ENCODE results near the gene TTC28.

Gene TTC28

DNA sequence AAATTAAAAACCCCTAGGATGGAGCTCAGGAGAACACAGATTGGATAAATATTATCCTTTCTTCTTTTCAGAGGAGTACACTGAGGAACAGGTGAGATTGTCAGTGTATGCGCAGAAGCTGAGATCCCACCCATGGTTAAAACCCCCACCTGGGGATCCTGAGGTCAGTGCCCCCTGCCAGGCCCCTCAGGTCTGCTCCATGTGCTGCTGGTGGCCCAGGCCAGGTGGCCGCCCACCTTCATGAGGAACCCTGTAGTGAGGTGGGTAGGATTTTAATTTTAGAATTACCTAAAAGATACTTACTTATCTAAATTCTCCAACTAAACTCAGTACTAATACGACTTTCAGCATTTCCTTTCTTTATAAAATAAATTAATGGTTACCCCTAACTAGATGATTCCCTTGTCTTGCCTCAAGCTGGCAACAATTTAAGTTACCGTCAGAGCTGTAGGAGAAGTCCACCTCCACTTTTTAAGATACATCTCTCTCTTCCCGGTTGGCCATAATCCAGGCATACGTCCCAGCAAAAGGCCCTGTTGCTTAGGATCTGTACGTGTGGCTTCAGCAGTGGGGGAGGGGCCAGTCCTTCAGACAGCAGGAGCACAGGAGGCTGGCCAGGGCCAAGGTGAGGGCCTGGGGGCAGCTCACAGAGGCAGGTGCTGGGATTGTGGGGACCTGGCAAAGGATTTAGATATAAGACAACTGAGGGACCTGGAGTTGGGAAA is 699.1 kb downstream of the TTC28 start:
- DNase-seq = no peak

DNA sequence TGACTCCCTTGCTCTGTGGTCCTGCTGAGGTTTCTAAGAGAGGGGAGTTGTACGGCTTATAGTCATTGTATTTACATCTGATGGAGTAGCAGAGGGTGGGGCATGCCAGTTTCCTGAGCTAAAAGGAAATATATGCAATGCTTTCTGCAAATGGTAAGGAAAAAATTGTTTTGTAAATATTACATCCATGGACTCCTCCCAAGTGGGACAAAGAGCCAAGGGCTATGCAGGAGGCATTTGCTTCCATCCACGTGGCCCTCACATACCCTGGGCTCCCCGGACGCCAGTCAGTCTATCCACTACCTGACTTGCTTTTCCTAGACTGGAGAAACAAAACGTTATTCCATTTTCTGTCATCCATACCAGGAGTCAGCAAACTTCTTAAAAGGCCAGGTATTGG is 700.8 kb downstream of the TTC28 start:
- no peak for DNase-seq

DNA sequence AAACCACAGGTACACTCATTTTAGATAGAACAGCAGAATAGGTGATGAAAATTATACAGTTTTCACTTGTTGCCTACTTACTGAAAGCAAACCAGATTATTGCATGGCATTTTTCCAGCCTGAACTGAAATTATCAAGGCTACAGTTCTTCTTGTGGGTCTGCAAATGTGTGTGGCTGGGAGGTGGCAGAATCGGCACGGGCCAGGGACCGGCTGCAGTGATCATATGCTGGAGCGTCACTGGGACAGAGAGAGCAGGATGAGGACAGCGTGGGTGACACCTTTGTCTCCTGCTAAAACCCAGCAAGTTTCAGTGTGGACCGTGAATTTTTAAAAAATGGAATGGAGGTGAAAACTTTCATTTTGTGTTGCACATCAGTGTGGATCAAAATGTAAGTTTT is 701.3 kb downstream of the TTC28 start:
- no peak for DNase-seq

DNA sequence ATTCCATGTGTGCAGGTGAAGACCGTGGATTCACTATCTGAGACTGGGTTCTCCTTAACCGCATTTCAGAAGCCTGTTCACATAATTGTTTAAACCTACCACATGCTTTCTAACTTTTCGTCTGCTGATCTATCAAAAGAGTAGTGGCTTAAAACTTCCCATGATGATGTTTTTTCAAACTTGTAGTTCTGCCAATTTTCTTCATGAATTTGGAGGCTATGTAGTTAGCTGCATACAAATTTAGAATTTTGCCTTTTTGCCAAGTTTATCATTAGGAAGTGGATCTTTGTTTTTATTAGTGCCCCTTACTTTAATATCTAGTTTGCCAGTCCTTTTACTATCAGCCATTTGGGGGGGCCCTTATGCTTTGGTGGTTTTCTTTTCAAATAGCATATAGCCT is 703.1 kb downstream of the TTC28 start:
- no peak for DNase-seq

DNA sequence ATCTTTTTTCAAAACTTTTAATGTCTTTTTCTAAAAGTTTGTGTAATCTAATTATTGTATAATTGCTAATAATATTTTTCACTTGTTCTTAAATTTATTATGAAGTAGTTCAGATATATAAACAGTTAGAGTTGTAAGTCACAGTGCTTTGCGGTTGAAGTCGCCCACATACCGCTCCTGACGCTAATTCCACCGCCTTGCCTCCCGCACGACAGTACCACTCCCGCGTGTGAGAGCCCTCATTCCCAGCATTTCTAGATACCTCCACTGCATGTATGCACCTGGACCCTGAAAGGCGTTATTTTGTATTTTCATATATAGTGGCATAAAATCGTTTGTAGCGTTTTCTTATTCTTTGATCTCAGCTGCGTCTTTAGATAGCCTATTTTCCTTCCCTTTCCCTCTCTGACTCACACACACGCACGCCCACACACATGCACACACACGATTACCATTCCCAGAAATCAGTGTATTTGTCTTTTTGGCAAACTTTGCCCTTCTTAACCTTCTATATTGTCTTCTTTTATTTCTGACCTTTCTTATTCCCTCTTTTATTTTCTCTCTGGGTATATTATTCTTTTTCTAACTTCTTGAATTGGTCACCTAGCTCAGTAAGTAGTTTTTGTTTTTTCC is 704.1 kb downstream of the TTC28 start:
- no peak for DNase-seq

DNA sequence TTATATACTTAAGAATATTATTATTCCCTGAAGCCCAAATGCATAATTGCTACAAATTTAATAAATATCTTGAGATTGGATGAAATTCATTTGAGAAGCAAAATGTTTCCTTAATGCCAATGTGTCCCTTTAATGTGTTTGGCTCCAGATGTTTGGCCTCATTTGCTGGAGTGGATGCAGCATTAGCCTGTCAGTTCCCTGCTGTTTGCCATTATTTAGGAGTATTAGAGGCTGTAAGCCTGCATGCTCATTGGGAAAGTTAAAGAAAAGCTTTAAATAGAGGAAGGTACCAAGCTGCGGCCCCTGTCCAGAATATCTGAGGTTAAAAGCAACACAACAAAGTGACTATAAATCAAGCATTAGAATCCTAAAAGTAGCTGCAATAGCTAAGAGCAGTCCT is 705.8 kb downstream of the TTC28 start:
- no peak for DNase-seq

DNA sequence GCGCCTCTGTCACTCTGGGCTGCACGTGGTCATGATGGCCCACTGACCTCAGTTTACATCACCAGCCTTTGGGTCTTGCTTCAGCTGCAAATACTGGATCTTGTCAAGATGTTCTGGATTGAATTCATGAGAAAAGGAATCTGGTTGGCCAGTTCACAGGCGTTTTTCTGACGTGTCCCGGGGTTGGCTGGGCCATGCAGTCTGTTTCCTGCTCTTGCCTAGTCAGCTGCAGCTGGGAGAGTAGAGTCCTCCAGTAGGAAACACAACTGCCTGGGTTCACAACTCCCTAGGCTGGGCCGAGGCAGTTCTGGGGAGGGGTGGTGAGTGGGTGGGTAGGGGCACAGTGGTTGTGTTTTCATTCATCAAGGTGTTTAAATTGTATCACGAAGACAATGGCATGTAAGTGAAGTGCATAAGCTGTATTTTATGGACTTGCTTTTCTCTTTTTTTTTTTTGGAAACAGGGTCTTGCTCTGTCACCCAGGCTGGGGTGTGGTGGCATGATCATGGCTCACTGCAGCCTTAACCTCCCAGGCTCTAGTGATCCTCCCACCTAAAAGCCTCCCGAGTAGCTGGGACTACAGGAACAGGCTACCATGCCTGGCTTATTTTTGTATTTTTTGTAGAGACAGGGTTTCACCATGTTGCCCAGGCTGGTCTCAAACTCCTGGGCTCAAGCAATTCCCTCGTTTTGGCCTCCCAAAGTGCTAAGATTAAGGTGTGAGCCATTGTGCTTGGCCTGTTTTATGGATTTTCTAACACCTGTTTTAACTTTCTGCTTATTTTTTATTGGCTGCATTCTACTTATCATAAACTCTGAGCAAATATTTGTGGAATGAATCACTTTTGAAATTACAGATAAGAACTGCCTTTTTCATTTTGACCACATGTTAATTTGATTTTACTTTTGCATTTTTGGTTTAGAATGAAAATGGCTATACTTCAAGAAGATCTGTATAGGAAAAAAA is 706.6 kb downstream of the TTC28 start:
- no peak for DNase-seq

DNA sequence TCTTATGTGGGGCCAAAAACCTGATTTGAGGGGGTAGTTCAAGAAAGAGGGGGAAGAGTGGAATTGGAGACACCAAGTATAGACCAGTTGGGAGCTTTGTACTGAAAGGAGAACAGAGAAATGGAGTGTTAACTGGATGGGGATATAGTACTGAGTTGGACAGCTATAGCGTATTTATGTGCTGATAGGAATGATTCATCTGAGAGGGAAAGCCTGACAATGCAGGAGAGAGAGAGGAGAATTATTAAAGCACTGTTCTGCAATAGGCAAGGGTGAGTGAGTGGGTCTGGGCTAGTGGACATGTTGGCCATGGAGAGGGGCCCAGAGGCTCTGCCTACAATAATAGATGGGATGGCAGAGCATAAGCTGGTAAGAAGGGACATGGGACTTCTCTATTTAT is 707.7 kb downstream of the TTC28 start:
- no peak for DNase-seq

DNA sequence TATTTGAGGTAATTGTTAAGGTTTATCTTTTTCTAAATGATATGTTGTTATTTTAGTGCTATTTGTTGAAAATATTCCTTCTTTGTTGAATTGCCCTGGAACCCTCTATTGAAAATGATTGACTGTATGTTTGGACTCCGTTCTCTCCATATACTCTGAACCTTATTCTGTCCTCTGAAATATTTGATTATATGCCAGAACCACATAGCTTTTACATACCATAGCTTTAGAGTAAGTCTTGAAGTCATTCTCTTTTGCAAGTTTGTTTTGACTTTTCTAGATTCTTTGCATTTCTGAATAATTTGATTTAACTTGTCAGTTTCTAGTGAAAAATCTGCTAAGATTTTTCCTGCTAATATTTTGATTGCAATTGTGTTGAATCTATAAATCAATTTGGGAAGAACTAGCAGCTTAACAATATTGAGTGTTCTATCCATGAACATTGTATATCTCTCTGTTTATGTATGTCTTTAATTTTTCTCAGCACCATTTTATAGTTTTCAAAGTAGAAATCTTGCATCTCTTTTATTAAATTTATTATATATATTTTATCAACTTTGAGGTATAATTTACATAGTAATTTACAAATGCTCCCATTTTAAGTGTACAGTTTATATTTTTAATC is 708.9 kb downstream of the TTC28 start:
- no peak for DNase-seq

DNA sequence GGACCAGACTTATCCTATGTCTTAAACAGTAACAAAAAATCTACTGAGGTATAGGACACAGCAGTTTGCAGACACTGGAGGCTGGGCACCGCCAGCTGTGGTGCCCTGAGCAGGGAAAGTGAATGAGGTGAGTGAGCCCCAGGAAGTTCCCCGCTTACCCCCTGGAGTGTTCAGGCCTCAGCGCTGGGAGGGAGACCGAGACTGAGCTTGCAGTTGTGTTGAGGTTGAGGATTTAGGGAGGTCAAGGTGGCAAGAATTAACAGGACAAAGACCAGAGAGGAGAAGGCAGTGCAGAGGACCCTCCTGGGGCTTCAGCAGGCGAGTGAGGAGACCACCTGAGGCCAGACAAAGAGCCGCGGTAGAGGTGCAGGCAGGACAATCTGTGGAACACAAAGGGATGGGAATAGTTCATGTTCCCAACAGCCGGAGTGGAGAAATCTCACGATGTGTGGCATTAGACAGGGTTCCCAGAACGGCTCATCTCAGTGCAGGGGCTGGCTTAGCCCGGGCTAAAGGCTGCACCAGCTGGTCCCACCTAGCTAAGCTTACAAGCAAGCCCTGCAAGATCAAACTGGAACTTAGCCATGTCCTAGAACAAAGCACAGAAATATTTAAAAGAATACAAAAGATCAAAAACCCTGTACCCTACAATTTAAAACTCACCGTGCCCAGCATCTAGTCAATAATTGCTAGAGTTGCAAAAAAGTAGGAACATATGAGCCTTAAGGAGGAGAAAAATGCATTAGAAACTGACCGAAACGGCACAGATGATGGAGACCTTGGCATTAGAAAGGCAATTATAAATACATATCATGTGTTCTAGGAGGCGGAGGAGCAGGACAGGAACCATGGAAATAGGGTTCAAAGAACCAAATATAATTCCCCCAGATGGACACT is 713.2 kb downstream of the TTC28 start:
- DNase-seq = no peak

DNA sequence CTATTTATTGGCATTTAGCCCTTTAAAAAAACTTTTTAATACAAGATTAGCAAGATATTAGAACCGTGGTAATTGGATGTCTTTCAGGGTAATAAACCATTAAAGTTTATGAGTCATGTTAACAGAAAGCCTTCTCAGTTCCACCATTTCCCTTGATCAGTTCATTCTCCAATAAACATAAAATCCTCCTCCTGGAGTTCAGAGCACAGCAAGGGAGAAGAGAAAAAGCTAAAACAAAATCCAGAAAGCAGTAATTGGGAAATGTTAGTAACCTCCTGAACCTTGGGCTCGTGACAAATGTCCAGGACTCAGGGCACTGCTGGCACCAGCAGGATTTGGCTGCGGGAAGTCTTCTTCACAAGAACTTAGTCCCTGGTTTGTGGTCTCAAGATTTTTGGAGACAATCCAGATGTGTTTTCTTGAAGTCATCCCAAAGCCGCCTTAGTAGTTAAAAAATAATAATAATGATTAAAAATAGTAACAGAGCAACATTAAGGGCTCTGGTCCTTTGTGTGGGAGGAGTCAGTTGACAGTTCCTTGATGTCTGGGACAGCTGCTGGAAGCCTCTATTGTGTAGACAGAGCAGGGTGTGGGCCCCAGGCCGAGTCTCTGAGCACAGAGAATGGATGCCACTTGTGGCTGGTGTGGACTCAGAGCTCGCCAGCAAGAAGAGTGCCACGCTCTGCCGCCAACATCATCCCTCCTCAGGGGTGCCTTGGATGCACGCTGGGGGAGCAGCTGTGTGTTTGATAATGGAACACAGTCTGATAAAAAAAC is 717.2 kb downstream of the TTC28 start:
- no peak for DNase-seq

DNA sequence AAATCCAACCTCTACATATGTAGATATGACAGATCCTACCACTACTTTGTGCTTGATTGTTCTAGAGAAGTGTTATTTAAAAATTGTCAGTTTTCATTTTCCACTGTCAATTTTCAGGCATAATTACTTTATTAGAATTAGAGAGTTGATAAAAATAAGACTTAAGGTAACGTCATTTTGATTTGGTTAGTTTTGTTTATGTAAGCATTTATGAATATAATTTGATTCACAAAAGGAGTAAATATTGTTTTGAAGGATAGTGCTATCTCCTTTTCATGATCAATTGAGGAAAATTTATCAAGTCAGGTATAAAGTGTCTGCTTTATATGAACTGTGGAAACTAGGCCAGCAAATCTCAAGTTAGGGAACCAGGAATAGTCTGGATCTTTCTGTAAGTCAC is 718.0 kb downstream of the TTC28 start:
- no peak for DNase-seq

DNA sequence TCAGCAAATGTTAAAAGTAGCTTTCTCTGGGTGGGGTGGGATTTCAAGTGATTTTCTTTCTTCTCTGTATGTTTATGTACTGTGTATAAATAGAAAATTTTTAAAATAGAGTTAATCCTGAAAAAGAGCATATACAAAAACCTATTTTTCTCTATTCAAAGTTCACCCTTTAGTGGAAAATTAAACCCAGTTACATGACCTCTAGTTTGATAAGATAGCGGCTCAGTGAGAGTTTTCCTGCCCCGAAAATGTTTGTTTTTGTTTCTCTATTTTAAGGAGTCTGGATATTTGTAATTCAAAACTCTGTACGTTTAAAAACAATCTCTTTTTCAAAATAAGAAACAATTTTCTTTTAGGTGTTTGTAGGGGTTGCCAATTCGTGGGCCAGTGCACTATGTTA is 718.5 kb downstream of the TTC28 start:
- DNase-seq = no peak

DNA sequence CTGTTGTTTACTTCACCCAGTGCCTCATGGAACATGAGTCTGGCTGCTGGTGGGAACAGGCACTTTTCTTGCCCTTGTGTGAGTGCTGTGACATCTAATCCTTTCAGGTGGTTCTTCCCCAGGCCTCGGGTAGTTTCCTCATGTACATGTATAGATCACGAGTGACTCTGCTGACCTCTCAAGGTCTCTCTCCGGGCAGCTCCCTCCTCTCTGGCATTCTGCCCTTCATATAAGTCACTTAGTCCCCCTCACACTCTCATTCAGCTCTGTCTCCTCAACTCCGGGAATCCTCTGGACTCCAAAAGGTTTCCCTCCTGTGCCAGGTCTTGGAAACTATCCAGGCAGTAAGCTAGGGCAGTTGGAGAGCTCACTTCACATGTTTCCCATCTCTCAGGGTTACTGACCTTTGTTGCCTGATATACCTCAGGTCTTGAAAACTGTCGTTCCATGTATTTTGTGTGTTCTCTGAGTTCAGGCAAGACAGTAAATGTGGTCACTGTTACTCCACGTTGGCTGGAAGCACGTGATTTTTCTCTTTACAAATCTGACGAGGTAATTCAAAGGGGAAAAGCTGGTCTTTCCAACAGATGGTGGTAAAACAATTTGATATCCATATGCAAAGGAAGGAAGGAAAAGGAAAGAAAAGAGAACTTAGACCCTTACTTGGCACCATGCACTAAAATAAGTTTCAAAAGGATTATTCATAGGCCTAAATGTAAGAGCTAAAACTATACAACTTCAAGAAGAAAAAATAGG is 720.1 kb downstream of the TTC28 start:
- no peak for DNase-seq

DNA sequence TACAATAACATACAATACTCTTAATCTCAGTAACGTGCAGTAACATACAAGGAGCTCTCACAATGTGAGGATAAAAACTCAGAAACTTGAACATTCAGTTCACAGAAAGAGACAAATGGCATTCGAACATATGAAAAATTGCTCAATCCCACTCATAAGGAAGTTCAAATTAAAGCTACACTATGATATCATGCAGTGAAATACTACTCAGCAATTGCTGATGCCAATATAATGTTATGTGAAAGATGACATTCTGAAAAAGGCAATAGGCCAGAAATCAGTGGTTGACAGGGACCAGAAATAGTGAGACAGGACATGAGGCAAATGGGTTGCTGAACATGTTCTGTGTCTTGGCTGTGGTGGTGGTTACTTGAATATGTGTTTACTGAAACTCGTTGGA is 726.9 kb downstream of the TTC28 start:
- no peak for DNase-seq

DNA sequence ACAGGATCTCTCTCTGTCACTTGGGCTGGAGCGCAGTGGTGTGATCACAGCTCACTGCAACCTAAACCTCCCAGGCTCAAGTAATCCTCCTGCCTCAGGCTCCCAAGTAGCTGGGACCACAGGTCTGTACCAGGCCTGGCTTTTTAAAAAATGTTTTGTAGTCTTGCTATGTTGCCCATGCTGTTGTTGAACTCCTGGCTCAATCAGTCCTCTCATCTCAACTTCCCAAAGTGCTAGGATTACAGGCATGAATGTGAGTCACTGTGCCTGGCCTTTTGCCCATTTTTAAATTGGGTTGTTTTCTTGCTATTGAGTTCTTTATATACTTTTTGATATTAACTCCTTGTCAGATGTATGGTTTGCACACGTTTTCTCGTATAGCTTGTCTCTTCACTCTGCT is 727.5 kb downstream of the TTC28 start:
- DNase-seq = no peak

DNA sequence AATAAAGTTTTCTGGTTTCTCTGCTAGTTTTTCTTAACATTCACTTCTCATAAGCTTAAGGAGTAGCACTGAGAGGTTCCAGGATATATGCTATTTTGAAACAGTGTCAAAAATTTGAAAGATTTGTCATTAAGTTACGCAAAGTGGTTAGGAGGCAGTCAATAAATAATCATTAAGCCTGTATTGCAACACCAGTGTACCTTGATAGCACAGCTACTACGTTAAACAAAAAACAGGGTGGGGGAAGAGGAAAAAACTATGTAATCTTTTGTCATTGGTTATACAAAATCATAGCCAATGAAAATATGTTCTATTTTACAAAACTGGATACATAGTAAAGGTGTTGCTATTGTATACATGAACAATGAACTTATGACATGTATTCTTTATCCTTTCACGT is 730.2 kb downstream of the TTC28 start:
- DNase-seq = no peak

DNA sequence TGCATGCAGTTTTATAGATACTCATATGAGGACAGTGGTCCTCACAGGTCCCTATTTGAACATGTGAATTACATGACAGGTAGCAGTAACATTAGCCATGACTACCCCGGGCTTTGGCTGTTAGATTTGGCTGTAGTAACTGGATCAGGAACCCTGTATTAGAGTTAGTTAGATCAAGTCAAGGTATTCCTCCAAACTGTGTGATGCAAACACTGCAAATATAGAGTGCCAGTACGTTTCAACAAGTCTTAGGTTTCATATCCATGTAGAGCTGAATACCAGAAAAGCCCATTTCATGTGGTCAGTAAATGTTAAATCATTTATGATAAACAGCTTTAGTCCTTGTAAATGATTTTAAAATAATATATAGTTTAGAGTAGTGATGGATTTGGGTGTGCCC is 731.1 kb downstream of the TTC28 start:
- no peak for DNase-seq

DNA sequence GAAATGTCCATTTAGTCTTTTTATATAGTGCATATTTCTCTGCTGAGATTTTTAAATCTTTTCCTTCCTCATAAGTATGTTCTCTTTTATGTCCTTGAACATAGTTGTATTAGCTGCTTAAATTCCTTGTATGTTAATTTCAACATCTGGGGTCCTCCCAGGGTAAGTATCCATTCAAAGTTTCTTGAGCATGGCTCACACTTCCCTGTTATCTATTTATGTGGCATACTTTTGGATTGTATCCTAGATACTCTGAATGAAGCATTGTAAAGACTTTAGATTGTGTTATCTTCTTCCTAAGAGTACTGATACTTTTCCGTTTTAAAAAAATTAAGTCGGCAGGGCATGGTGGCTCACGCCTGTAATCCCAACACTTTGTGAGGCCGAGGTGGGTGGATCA is 732.2 kb downstream of the TTC28 start:
- DNase-seq = no peak

DNA sequence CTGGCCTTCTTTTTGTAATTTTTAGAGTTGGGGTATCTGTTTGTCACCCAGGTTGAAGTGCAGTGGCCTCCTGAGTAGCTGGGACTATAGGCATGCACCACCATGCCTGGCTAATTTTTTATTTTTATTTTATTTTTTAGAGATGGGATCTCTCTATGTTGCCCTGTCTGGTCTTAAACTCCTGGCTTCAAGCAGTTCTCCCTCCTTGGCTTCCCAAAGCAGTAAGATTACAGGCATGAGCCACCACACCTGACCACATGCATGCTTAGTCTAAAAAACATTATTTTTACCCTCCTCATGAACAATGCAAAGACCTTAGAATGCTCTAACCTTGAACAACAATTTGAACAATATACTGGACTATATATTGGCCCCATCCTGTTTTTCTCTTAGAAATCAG is 738.5 kb downstream of the TTC28 start:
- no peak for DNase-seq

DNA sequence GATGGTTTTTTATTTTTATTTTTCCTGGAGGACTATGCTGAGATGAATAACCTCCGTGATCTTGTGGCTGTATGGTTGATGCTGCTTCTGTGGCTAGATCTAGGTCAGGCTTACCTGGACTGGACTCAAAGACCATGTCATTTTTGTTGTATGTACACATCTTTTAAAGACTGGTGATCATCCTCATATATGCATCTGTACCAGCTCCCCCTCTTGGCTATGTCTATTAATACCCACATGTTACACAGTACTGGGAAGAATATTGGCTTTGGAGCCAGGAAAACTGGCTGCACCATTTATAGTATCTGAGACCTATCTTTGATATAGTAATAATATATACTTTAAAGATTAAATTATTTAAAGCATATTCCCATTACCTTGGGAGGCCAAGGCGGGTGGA is 742.2 kb downstream of the TTC28 start:
- no peak for DNase-seq

Measured in CD4-positive, alpha-beta T cell treated with Interleukin-10 for 1 hour (primary cell).